Fibroblast of pulmonary artery (primary cell): ENCODE measurements around the gene PPP4C.

Experiments used
- DNase-seq: peaks from one replicate; pipeline ENCODE4 v3.0.0-alpha.2; 2010; ENCODE audit warnings: low read depth
- H3K4me3 ChIP-seq: replicated peaks from 2 replicates; pipeline ENCODE4 v1.5.1; 2011; ENCODE audit warnings: low read depth, mild to moderate bottlenecking, control low read depth, low read length, moderate library complexity
- CTCF ChIP-seq: IDR thresholded peaks from 2 replicates; pipeline ENCODE4 v1.5.1; 2011; ENCODE audit warnings: mild to moderate bottlenecking, control low read depth, low read length, inconsistent platforms; ENCODE audit errors: missing control alignments

Gene PPP4C

GRCh38 chr16:30054959-30055553, 20.7 kb upstream of the PPP4C start:
- DNase-seq = no peak

DNA sequence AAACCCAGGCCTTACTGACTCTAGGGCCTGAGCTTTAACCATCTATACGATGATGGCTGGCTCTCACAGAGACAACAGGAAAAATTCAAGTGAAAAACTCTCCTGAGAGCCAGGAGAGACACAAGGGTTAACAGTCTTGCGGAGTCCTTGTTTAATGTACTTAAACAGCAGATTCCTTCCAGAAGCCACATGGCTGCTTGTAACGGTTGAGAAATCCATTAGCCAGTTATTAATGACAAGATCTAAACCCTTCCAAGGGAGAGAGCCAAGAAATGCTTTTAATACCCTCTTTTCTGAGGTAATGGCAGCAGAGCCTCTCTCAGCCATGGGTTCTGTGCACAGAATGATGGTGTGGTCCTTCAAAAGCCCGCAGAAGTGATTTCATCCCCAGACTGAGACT, 15.4 kb upstream of the PPP4C start:
- no peak for TF ChIP-seq CTCF
- DNase-seq = no peak
- H3K4me3 ChIP-seq = no peak overlapping the region

More at GRCh38 chr16:30054959-30055553, 20.7 kb upstream of the PPP4C start:
- no peak overlapping the region for H3K4me3 ChIP-seq
- TF ChIP-seq CTCF = peak; percentile 65

DNA sequence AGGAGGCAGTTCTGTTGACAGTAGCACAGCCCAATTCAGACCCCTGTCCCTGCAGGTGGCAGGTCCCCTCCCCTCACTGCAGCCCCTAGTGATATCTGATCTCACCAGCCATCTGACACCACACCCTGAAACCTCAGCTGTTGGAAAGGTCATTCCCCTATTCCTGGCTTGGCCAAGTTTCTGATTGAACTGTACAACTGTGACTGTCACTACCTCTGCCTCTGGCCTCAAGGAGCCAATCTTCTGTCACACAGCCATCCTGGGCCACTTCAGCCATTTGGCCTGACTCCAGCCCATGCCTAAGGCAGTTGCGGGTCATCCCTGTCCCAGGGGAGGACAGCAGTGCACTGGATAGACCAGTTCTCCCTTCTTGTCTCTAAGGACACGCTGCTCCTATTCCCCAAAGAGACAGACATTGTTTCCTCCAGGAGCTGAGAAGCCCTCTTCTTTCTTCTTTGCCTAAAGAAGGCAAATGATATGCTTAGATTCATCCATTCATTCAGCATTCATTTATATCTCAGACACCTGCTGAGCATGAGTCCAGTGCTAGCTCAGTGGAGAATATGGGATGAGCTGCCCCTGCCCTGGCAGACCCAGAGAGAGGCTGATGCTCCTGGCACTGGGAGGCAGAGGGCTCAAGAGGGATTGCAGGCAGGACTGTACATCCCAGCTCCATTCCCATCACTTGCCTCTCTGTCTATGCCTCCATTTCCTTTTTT, 14.8 kb upstream of the PPP4C start:
- DNase-seq = no peak
- no peak for TF ChIP-seq CTCF
- H3K4me3 ChIP-seq = no peak overlapping the region

- no peak for TF ChIP-seq CTCF
- DNase-seq = no peak
- H3K4me3 ChIP-seq = peak overlapping the region; percentile 97
These were observed 12.4 kb upstream of the PPP4C start for GRCh38 chr16:30063278-30063892.

DNA sequence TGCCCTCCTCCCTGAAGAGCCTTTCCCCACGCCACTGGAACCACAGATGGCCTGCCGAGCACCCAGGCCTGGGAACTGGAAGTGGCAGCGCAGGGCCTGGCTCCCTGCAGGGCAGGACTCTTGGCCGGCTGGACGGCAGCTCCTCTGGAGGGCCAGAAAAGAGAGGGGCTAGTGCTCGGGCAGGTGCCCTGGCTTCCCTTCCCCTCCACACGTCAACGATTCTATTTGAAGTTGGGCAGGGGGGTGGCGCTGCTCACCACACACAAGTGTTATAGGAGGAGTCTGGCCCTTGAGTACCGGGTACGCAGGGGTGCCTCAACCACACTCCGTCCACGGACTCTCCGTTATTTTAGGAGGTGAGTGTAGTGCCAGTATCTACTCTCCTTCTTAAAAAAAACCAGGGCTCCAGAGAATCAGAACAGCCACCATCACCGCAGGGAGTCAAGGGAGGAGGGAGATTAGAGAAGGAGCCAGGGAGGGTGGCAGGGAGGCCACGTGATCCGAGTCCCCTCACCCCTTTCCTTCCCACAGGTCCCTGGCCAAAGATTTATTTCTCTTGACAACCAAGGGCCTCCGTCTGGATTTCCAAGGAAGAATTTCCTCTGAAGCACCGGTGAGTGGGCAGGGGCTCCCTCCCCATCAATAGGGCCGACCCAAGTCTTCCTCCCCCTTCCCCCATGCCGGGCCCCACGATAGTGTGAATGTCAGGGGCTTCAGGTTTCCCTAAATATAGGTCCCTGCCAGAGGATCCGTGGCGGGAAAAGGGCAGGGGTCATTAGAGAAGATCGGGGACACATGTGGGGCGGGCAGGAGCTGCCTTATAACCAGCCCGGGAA, 11.7 kb upstream of the PPP4C start:
- no peak for DNase-seq
- peak overlapping the region; percentile 97 for H3K4me3 ChIP-seq
- TF ChIP-seq CTCF = no peak

GRCh38 chr16:30064729-30065101, 11.1 kb upstream of the PPP4C start:
- no peak for DNase-seq
- peak overlapping the region; percentile 97 for H3K4me3 ChIP-seq
- no peak for TF ChIP-seq CTCF
